PC-3 (cell line): ENCODE data around the gene SF3A1. TPM values are rescaled to one million over a fixed set of nuclear protein-coding genes. Genes with fewer than 3 reads are reported as not detected.

Source experiments
- ATAC-seq: fragments of 200-7000 bp; cut with Tn5 transposase; 2 replicates; pipeline ENCODE4 v1.9.1; 2020; ENCODE audit warnings: mild to moderate bottlenecking, moderate library complexity
- BruUV-seq: library from RNA; stranded (reverse); fragments of 400-500 nt; replicated peaks from 2 replicates; lab custom pipeline; 2021; lab: Mats Ljungman, UMichigan
- CTCF ChIA-PET: fragments of 300-600 bp; sonication (Branson Sonifier 250); formaldehyde crosslinking; loops from one replicate; lab custom pipeline; 2022; ENCODE audit warnings: antibody characterized with exemption; lab: Charles Lee
- POLR2A ChIA-PET: fragments of 300-600 bp; sonication (Branson Sonifier 250); formaldehyde crosslinking; loops from one replicate; lab custom pipeline; 2022; ENCODE audit warnings: antibody characterized with exemption; ENCODE audit not compliant: unreplicated experiment; lab: Charles Lee
- DNase-seq: peaks from one replicate; pipeline ENCODE4 v3.0.0-alpha.2; 2015
- H2AFZ ChIP-seq: fragments of 300-600 bp; sonication (generic); 2 replicates; pipeline ENCODE4 v1.6.0; 2016; ENCODE audit warnings: antibody characterized with exemption, low read length
- H3F3A ChIP-seq: fragments of 300-600 bp; sonication (generic); one replicate; pipeline ENCODE4 v1.6.0; 2017; ENCODE audit warnings: antibody characterized with exemption, low read length, control low read depth, mild to moderate bottlenecking; ENCODE audit not compliant: unreplicated experiment
- H3K27ac ChIP-seq: fragments of 300-600 bp; sonication (generic); 2 replicates; pipeline ENCODE4 v1.5.1; 2016; ENCODE audit warnings: mild to moderate bottlenecking, low read length
- H3K27me3 ChIP-seq: fragments of 300-600 bp; sonication (generic); 2 replicates; pipeline ENCODE4 v1.6.1; 2016; ENCODE audit warnings: low read length, mixed read lengths
- H3K36me3 ChIP-seq: fragments of 300-600 bp; sonication (generic); 2 replicates; pipeline ENCODE4 v1.6.1; 2016; ENCODE audit warnings: low read depth, mixed run types, low read length, mixed read lengths
- H3K4me1 ChIP-seq: fragments of 300-600 bp; sonication (generic); 2 replicates; pipeline ENCODE4 v1.5.1; 2016; ENCODE audit warnings: low read length; ENCODE audit not compliant: insufficient read depth
- H3K4me2 ChIP-seq: fragments of 300-600 bp; sonication (generic); 2 replicates; pipeline ENCODE4 v1.6.0; 2016; ENCODE audit warnings: low read length
- H3K4me3 ChIP-seq: fragments of 300-600 bp; sonication (generic); 2 replicates; pipeline ENCODE4 v1.5.1; 2016; ENCODE audit warnings: mild to moderate bottlenecking, low read length, mixed read lengths
- H3K79me2 ChIP-seq: fragments of 300-600 bp; sonication (generic); 2 replicates; pipeline ENCODE4 v1.6.1; 2017; ENCODE audit warnings: low read length, mixed read lengths
- H3K9ac ChIP-seq: fragments of 300-600 bp; sonication (generic); 2 replicates; pipeline ENCODE4 v1.6.0; 2016; ENCODE audit warnings: mild to moderate bottlenecking, low read length
- H3K9me2 ChIP-seq: fragments of 300-600 bp; sonication (generic); replicated peaks from 2 replicates; pipeline ENCODE4 v1.6.1; 2016; ENCODE audit warnings: mixed run types, low read length, mixed read lengths
- H3K9me3 ChIP-seq: fragments of 300-600 bp; sonication (generic); 2 replicates; pipeline ENCODE4 v1.6.1; 2016; ENCODE audit warnings: low read length, mixed read lengths
- H4K20me1 ChIP-seq: fragments of 300-600 bp; sonication (generic); 2 replicates; pipeline ENCODE4 v1.6.1; 2016; ENCODE audit warnings: low read length, mixed read lengths
- EZH2 ChIP-seq: fragments of 300-600 bp; sonication (generic); IDR thresholded peaks from one replicate; pipeline ENCODE4 v1.6.1; 2017; ENCODE audit warnings: antibody characterized with exemption, mild to moderate bottlenecking, low read length; ENCODE audit not compliant: unreplicated experiment
- EZH2phosphoT487 ChIP-seq: fragments of 300-600 bp; sonication (generic); IDR thresholded peaks from 2 replicates; pipeline ENCODE4 v1.6.1; 2018; ENCODE audit warnings: mild to moderate bottlenecking, antibody characterized with exemption, low read length, borderline replicate concordance
- intact Hi-C: fragments of 100-400 bp; cut with micrococcal nuclease; formaldehyde crosslinking; loops from 2 replicates; pipeline ENCODE4 v1.9.0; 2023
- total RNA-seq: library from RNA; depleted of rRNA; stranded (reverse); fragments of >200 nt; gene quantifications from 2 replicates; pipeline ENCODE4 v1.2.3, GENCODE V29; 2014
- TF ChIP-seq, protein P1 (sequence below): fragments of 300-600 bp; sonication (generic); conservative IDR thresholded peaks from 2 replicates; pipeline ENCODE4 v1.5.1; 2017; ENCODE audit warnings: antibody characterized with exemption, low read depth, mild to moderate bottlenecking, low read length

The SF3A1 gene
- total RNA-seq, 1 experiment from 2014 or later: 59.2 TPM

DNA sequence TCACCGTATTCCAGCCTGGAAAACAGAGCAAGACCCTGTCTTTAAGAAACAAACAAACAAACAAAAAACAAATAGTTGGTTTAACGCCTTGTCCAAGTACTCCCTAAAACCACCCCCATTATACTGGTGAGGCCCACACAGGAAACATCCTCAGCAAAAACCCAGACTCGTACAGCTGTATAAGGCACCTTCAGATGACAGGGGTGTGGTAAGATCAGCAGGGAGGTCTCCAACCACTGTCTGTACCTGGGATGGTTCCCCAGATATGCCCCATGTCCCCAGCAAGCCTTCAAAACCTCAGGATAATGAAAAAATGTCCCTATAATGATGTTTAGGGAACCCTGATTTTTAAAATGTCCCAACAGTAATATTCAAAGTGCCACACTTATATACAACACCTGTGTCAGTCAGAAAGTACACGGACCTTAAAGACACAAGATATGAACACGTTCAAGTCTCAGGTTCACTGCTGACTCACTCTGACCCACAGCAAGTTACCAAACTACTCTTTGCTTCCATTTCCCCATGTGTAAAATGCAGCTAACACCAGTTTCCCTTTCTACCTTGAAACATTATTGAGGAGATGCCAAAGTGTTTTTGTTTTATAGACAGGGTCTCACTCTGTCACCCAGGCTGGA is 9.3 kb downstream of the SF3A1 start:
- no peak overlapping the region for H3K9ac ChIP-seq
- TF ChIP-seq, protein P1, sequence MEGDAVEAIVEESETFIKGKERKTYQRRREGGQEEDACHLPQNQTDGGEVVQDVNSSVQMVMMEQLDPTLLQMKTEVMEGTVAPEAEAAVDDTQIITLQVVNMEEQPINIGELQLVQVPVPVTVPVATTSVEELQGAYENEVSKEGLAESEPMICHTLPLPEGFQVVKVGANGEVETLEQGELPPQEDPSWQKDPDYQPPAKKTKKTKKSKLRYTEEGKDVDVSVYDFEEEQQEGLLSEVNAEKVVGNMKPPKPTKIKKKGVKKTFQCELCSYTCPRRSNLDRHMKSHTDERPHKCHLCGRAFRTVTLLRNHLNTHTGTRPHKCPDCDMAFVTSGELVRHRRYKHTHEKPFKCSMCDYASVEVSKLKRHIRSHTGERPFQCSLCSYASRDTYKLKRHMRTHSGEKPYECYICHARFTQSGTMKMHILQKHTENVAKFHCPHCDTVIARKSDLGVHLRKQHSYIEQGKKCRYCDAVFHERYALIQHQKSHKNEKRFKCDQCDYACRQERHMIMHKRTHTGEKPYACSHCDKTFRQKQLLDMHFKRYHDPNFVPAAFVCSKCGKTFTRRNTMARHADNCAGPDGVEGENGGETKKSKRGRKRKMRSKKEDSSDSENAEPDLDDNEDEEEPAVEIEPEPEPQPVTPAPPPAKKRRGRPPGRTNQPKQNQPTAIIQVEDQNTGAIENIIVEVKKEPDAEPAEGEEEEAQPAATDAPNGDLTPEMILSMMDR: no peak
- TF ChIP-seq EZH2phosphoT487 (no peak), EZH2 (no peak)
- H4K20me1 ChIP-seq: 0 out of 2 replicates have a peak, but pooled peaks cover 3% of the 10 kb centered on the region
- no peak overlapping the region for H3K4me3 ChIP-seq
- H3K9me2 ChIP-seq: no peaks in the 10 kb centered on the region
- no peaks in the 10 kb centered on the region for H3K4me1 ChIP-seq
- ATAC-seq: no peak
- no peaks in the 10 kb centered on the region for H3F3A ChIP-seq
- no peaks in the 10 kb centered on the region for H3K9me3 ChIP-seq
- H2AFZ ChIP-seq: no peak overlapping the region
- intact Hi-C loops: no loop called here
- DNase-seq: peak; percentile 22
- BruUV-seq: no TSS peak
- peaks cover 61% of the 10 kb centered on the region for H3K36me3 ChIP-seq
- H3K27me3 ChIP-seq: no peaks in the 10 kb centered on the region
- ChIA-PET POLR2A (no interaction called here), CTCF (no interaction called here)
- no peak overlapping the region for H3K27ac ChIP-seq
- H3K4me2 ChIP-seq: no peak overlapping the region
- H3K79me2 ChIP-seq: peaks cover 46% of the 10 kb centered on the region

DNA sequence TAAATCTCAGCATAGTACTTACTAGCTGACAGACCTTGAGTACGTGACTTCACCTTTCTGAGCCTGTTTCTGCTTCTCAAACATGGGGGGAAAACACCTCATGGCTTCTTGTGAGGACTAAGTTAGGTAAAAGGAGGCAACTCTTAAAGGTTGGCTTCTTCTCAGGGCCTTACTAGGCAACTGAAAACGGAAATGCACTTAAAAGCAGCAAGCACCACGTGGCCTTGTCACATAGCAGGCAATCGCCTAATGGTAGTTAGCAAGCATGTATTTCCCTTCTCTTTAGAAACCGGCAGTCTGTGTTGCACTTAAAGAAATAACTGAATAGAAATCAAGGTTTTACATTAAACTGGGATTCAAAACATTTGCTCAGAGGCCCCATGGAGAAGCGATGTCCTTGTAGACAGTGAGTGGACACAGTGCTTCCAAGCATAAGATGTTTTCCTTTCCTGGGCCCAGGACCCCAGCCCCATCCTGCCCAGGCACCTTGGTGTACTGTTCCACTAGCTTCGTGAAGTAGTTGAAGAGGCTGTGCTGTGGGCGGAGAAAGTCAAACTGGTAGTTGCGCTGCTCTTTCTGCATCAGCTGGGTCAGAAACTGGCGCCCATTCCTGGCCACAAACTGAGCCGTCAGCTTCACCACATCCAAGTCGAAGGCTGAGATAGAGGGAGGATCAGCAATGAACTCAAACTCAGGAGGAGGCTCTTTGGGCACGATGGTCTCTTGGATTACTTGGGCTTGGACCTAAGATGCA is 12.1 kb downstream of the SF3A1 start:
- Histone ChIP-seq H3K9ac (no peak overlapping the region), H3K4me2 (no peak overlapping the region), H2AFZ (no peak overlapping the region), H4K20me1 (0 out of 2 replicates have a peak, but pooled peaks cover 3% of the 10 kb centered on the region), H3F3A (no peaks in the 10 kb centered on the region), H3K4me1 (no peaks in the 10 kb centered on the region), H3K4me3 (no peak overlapping the region), H3K9me2 (no peaks in the 10 kb centered on the region), H3K79me2 (peaks cover 20% of the 10 kb centered on the region), H3K27ac (no peak overlapping the region), H3K9me3 (no peaks in the 10 kb centered on the region), H3K27me3 (no peaks in the 10 kb centered on the region), H3K36me3 (peaks cover 53% of the 10 kb centered on the region)
- DNase-seq: no peak
- intact Hi-C loops: no loop called here
- TF ChIP-seq EZH2 (no peak), EZH2phosphoT487 (no peak)
- TF ChIP-seq, protein P1: no peak
- BruUV-seq: TSS peak; percentile 4
- ChIA-PET POLR2A (no interaction called here), CTCF (no interaction called here)
- ATAC-seq: no peak
